ENCODE data around the gene RNF148.
"Not testable (repeated sequence)": the region's sequence is repeated elsewhere in the genome, so short reads cannot be mapped to it uniquely, and the experiment has no call there.

RNF148 gene

GRCh38 chr7:122689346-122690109, 13.2 kb downstream of the RNF148 start:
- DNase-seq = no peak

GRCh38 chr7:122688400-122688998, 14.2 kb downstream of the RNF148 start:
- DNase-seq = no peak

- no peak for DNase-seq
Observed at GRCh38 chr7:122686360-122686878, 16.3 kb downstream of the RNF148 start.

GRCh38 chr7:122684504-122684903, 18.2 kb downstream of the RNF148 start:
- no peak for DNase-seq

- DNase-seq = no peak
Observed at GRCh38 chr7:122682815-122683550, 19.7 kb downstream of the RNF148 start.

GRCh38 chr7:122681186-122681585, 21.5 kb downstream of the RNF148 start:
- DNase-seq = not testable (repeated sequence)

GRCh38 chr7:122679813-122680212, 22.9 kb downstream of the RNF148 start:
- no peak for DNase-seq

GRCh38 chr7:122679269-122679709, 23.4 kb downstream of the RNF148 start:
- not testable (repeated sequence) for DNase-seq

- DNase-seq = no peak
Observed at GRCh38 chr7:122677149-122677548, 25.6 kb downstream of the RNF148 start.

- DNase-seq = no peak
Observed at GRCh38 chr7:122676466-122676865, 26.3 kb downstream of the RNF148 start.

- no peak for DNase-seq
Observed at GRCh38 chr7:122675621-122676020, 27.1 kb downstream of the RNF148 start.

- no peak for DNase-seq
Observed at GRCh38 chr7:122675011-122675410, 27.7 kb downstream of the RNF148 start.

GRCh38 chr7:122674502-122674901, 28.2 kb downstream of the RNF148 start:
- no peak for DNase-seq

- DNase-seq = no peak
Observed at GRCh38 chr7:122673951-122674350, 28.8 kb downstream of the RNF148 start.

GRCh38 chr7:122672536-122672935, 30.2 kb downstream of the RNF148 start:
- no peak for DNase-seq

GRCh38 chr7:122663733-122664132, 39.0 kb downstream of the RNF148 start:
- no peak for DNase-seq

- no peak for DNase-seq
Observed at GRCh38 chr7:122658856-122659255, 43.9 kb downstream of the RNF148 start.

- DNase-seq = no peak
Observed at GRCh38 chr7:122653685-122654084, 49.0 kb downstream of the RNF148 start.

GRCh38 chr7:122652876-122653275, 49.8 kb downstream of the RNF148 start:
- no peak for DNase-seq
